Uterus (tissue), 4 donors: ENCODE results near the gene SPINT4. TPM values are rescaled to one million over a fixed set of nuclear protein-coding genes. Genes with fewer than 3 reads are reported as not detected.

ENCODE experiments used
- DNase-seq, 2 donors: peaks; one replicate each; pipeline ENCODE4 v3.0.0-alpha.2; 2019 to 2020
- H3K27ac ChIP-seq, 2 donors: fragments of 200-600 bp; sonication (generic); 1 replicate in 1 of 2; 2 replicates in 1 of 2; pipeline ENCODE4 v1.5.1; 2016 to 2018
- H3K27me3 ChIP-seq, 2 donors: fragments of 200-600 bp; sonication (generic); one replicate each; pipeline ENCODE4 v1.5.1; 2018 to 2019; ENCODE audit warnings: control low read depth in 1 of 2
- H3K36me3 ChIP-seq, 2 donors: fragments of 200-600 bp; sonication (generic); one replicate each; pipeline ENCODE4 v1.5.1; 2019; ENCODE audit warnings: control low read depth in 1 of 2
- H3K4me1 ChIP-seq, 2 donors: fragments of 200-600 bp; sonication (generic); one replicate each; pipeline ENCODE4 v1.5.1; 2018 to 2019; ENCODE audit warnings: control low read depth in 1 of 2
- H3K4me3 ChIP-seq, 2 donors: fragments of 200-600 bp; sonication (generic); 1 replicate in 1 of 2; 2 replicates in 1 of 2; pipeline ENCODE4 v1.5.1; 2018 to 2019; ENCODE audit warnings: mild to moderate bottlenecking in 1 of 2
- H3K9me3 ChIP-seq, 2 donors: fragments of 200-600 bp; sonication (generic); one replicate each; pipeline ENCODE4 v1.5.1; 2019; ENCODE audit warnings: control low read depth in 1 of 2
- CTCF ChIP-seq, 4 experiments: fragments of 200-600 bp in 2 of 4; fragments of 450-650 bp in 2 of 4; sonication (generic) in 2 of 4; IDR thresholded peaks; one replicate each; pipeline ENCODE4 v1.5.1; 2016 to 2019; ENCODE audit warnings: antibody characterized with exemption in 4 of 4, mild to moderate bottlenecking in 2 of 4, moderate library complexity in 1 of 4
- POLR2A ChIP-seq, 2 donors: fragments of 450-650 bp; IDR thresholded peaks; one replicate each; pipeline ENCODE4 v1.6.1; 2016; ENCODE audit warnings: antibody characterized with exemption in 2 of 2, mild to moderate bottlenecking in 1 of 2, moderate library complexity in 1 of 2
- intact Hi-C: fragments of 100-400 bp; cut with DNase I; formaldehyde crosslinking; loops from one replicate; pipeline ENCODE4 v1.15.1; 2023; ENCODE audit warnings: low total_unique reads
- total RNA-seq, 4 donors: library from RNA; depleted of rRNA in 3 of 4; stranded (reverse); fragments of >200 nt in 3 of 4; gene quantifications; one replicate each; pipeline versions ENCODE4 v1.1.0 to v1.2.4, GENCODE V29; 2014 to 2023
- donor health status: DM: yes; HTN: yes; CAD: no.

SPINT4 gene
- total RNA-seq, 4 donors from 2014 or later: not detected

- no peak overlapping the region for H3K4me3 ChIP-seq
- intact Hi-C loops: no loop called here
- no peaks in the 10 kb centered on the region for H3K36me3 ChIP-seq
- TF ChIP-seq CTCF (IDR thresholded peaks at IDR 0.05) (no peak), POLR2A (IDR thresholded peaks at IDR 0.05) (no peak)
- H3K27me3 ChIP-seq: no peaks in the 10 kb centered on the region
- DNase-seq: no peak
- no peaks in the 10 kb centered on the region for H3K9me3 ChIP-seq
- H3K27ac ChIP-seq: no peak overlapping the region
- H3K4me1 ChIP-seq: no peaks in the 10 kb centered on the region
Measured at GRCh38 chr20:45727044-45727443, 4.9 kb downstream of the SPINT4 start.

- DNase-seq: no peak
- Histone ChIP-seq H3K4me3 (no peak overlapping the region), H3K4me1 (no peaks in the 10 kb centered on the region), H3K27ac (no peak overlapping the region), H3K36me3 (no peaks in the 10 kb centered on the region), H3K27me3 (no peaks in the 10 kb centered on the region), H3K9me3 (no peaks in the 10 kb centered on the region)
- TF ChIP-seq POLR2A (IDR thresholded peaks at IDR 0.05): no peak
- no peak for TF ChIP-seq CTCF (IDR thresholded peaks at IDR 0.05)
- intact Hi-C loops: no loop called here
Measured at GRCh38 chr20:45732199-45732598, 10.1 kb downstream of the SPINT4 start.

DNA sequence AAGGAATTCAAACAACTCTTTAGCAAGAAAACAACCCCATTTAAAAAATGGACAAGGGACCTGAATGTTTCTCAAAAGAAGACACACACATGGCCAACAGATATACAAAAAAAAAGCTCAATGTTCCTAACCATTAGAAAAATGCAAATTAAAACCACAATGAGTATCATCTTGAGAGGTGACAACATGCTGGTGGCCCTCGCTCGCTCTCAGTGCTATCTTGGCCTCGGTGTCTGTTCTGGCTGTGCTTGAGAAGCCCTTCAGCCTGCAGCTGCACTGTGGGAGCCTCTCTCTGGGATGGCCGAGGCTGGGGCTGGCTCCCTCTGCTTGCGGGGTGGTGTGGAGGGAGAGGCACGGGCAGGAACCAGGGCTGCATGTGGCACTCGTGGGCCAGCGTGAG lies 13.4 kb downstream of the SPINT4 start:
- Histone ChIP-seq H3K4me1 (no peaks in the 10 kb centered on the region), H3K27ac (no peak overlapping the region), H3K36me3 (no peaks in the 10 kb centered on the region), H3K27me3 (no peaks in the 10 kb centered on the region), H3K9me3 (no peaks in the 10 kb centered on the region), H3K4me3 (no peak overlapping the region)
- intact Hi-C loops: no loop called here
- DNase-seq: no peak
- TF ChIP-seq CTCF (IDR thresholded peaks at IDR 0.05) (no peak), POLR2A (IDR thresholded peaks at IDR 0.05) (no peak)

- H3K36me3 ChIP-seq: no peaks in the 10 kb centered on the region
- H3K27me3 ChIP-seq: no peaks in the 10 kb centered on the region
- TF ChIP-seq CTCF (IDR thresholded peaks at IDR 0.05) (no peak), POLR2A (IDR thresholded peaks at IDR 0.05) (no peak)
- no peak for DNase-seq
- intact Hi-C loops: no loop called here
- no peaks in the 10 kb centered on the region for H3K9me3 ChIP-seq
- H3K27ac ChIP-seq: no peak overlapping the region
- H3K4me3 ChIP-seq: no peak overlapping the region
- no peaks in the 10 kb centered on the region for H3K4me1 ChIP-seq
Measured at GRCh38 chr20:45735988-45736387, 13.8 kb downstream of the SPINT4 start.

GRCh38 chr20:45742596-45742995 lies 20.4 kb downstream of the SPINT4 start:
- Histone ChIP-seq H3K27me3 (no peaks in the 10 kb centered on the region), H3K4me1 (no peaks in the 10 kb centered on the region), H3K36me3 (no peaks in the 10 kb centered on the region), H3K4me3 (no peak overlapping the region), H3K27ac (no peak overlapping the region), H3K9me3 (no peaks in the 10 kb centered on the region)
- DNase-seq: no peak
- no peak for TF ChIP-seq CTCF (IDR thresholded peaks at IDR 0.05)
- no peak for TF ChIP-seq POLR2A (IDR thresholded peaks at IDR 0.05)
- intact Hi-C loops: no loop called here
